Measurements from ENCODE around the gene SELENOH. TPM values are rescaled to one million over a fixed set of nuclear protein-coding genes. Genes with fewer than 3 reads are reported as not detected.

Gene SELENOH
- total RNA-seq, 6 experiments from 2014 or later: 57.1 to 110 (median 70.7) TPM

- H3K27me3 ChIP-seq: no peaks in the 10 kb centered on the region
- no peak overlapping the region for H3K27ac ChIP-seq
- H3K4me1 ChIP-seq: peaks cover 3 to 73% (median 28%) of the 10 kb centered on the region in 4 donors
- ATAC-seq (no peak), DNase-seq (no peak)
- intact Hi-C loops (cut with DNase I): no loop called here
- H3K9me3 ChIP-seq: no peaks in the 10 kb centered on the region
- H3K4me3 ChIP-seq: no peak overlapping the region
- TF ChIP-seq CTCF (IDR thresholded peaks at IDR 0.05) (no peak), POLR2A (IDR thresholded peaks at IDR 0.05) (no peak)
- 72% methylated on average over 2 of the region's 2 CpGs for WGBS (ENCODE audit: insufficient coverage, low coverage, low lambda C conversion rate, missing lambda C conversion rate)
- H3K36me3 ChIP-seq: peaks cover 0 to 2% (median 0%) of the 10 kb centered on the region in 4 donors
Measured at GRCh38 chr11:57785072-57785471, 43.8 kb downstream of the SELENOH start.

- no peaks in the 10 kb centered on the region for H3K36me3 ChIP-seq
- H3K4me1 ChIP-seq: peaks cover 1 to 71% (median 26%) of the 10 kb centered on the region in 4 donors
- DNase-seq (no peak), ATAC-seq (no peak)
- TF ChIP-seq POLR2A (IDR thresholded peaks at IDR 0.05): no peak
- no peak for TF ChIP-seq CTCF (IDR thresholded peaks at IDR 0.05)
- no peaks in the 10 kb centered on the region for H3K9me3 ChIP-seq
- H3K27ac ChIP-seq: no peak overlapping the region
- no peak overlapping the region for H3K4me3 ChIP-seq
- H3K27me3 ChIP-seq: no peaks in the 10 kb centered on the region
- 93% methylated on average over 3 of the region's 4 CpGs for WGBS (ENCODE audit: insufficient coverage, low coverage, low lambda C conversion rate, missing lambda C conversion rate)
- intact Hi-C loops (cut with DNase I): no loop called here
Measured at GRCh38 chr11:57786436-57786835, 45.1 kb downstream of the SELENOH start.

- Histone ChIP-seq H3K4me1 (peaks cover 0 to 71% (median 29%) of the 10 kb centered on the region in 4 donors), H3K4me3 (no peak overlapping the region), H3K9me3 (no peaks in the 10 kb centered on the region), H3K27ac (no peak overlapping the region), H3K27me3 (no peaks in the 10 kb centered on the region), H3K36me3 (no peaks in the 10 kb centered on the region)
- DNase-seq (no peak), ATAC-seq (no peak)
- WGBS (ENCODE audit: insufficient coverage, low coverage, low lambda C conversion rate, missing lambda C conversion rate): 71% methylated on average over 4 of the region's 4 CpGs
- TF ChIP-seq CTCF (IDR thresholded peaks at IDR 0.05) (no peak), POLR2A (IDR thresholded peaks at IDR 0.05) (no peak)
- intact Hi-C loops (cut with DNase I): no loop called here
Measured at GRCh38 chr11:57787006-57787604, 45.8 kb downstream of the SELENOH start.

GRCh38 chr11:57787920-57788702, 46.8 kb downstream of the SELENOH start:
- intact Hi-C loops (cut with DNase I): no loop called here
- WGBS (ENCODE audit: insufficient coverage, low coverage, low lambda C conversion rate, missing lambda C conversion rate): 58% methylated on average over 5 of the region's 6 CpGs
- Histone ChIP-seq H3K4me3 (no peak overlapping the region), H3K27me3 (no peaks in the 10 kb centered on the region), H3K9me3 (no peaks in the 10 kb centered on the region), H3K27ac (peak overlapping the region in 1 of 3 donors; percentile 32), H3K36me3 (no peaks in the 10 kb centered on the region), H3K4me1 (peaks cover 0 to 73% (median 36%) of the 10 kb centered on the region in 4 donors)
- DNase-seq: peak in 1 of 3 donors; percentile 35
- TF ChIP-seq CTCF (IDR thresholded peaks at IDR 0.05) (no peak), POLR2A (IDR thresholded peaks at IDR 0.05) (no peak)
- ATAC-seq: peak; percentile 42 to 60 (median 58)
